ENCODE measurements around the gene RAP2B.
"Not testable (repeated sequence)": the region's sequence is repeated elsewhere in the genome, so short reads cannot be mapped to it uniquely, and the experiment has no call there.

The RAP2B gene

GRCh38 chr3:153161714-153162512, at the start of gene RAP2B:
RAP2B (plus strand) TSS chr3:153162226; CDS start chr3:153162694, 468 bp downstream.
- peak within 1 kb of the TSS; percentile 95 for H3K4me3 ChIP-seq (ENCODE audit: low read depth, low read length)
- no peak for TF ChIP-seq CTCF (IDR thresholded peaks at IDR 0.05; ENCODE audit: borderline replicate concordance, insufficient read depth, low read depth, low read length)

- no peak for TF ChIP-seq CTCF (IDR thresholded peaks at IDR 0.05; ENCODE audit: borderline replicate concordance, insufficient read depth, low read depth, low read length)
- H3K4me3 ChIP-seq (ENCODE audit: low read depth, low read length), result no peak overlapping the region
Measured at GRCh38 chr3:153113541-153113940, 48.5 kb upstream of the RAP2B start.

GRCh38 chr3:153114270-153114669, 47.8 kb upstream of the RAP2B start:
- H3K4me3 ChIP-seq (ENCODE audit: low read depth, low read length), result not testable (repeated sequence)

- no peak overlapping the region for H3K4me3 ChIP-seq (ENCODE audit: low read depth, low read length)
- no peak for TF ChIP-seq CTCF (IDR thresholded peaks at IDR 0.05; ENCODE audit: borderline replicate concordance, insufficient read depth, low read depth, low read length)
Measured at GRCh38 chr3:153115326-153115725, 46.7 kb upstream of the RAP2B start.

GRCh38 chr3:153127788-153128187, 34.2 kb upstream of the RAP2B start:
- H3K4me3 ChIP-seq (ENCODE audit: low read depth, low read length), result no peak overlapping the region

GRCh38 chr3:153129426-153129825, 32.6 kb upstream of the RAP2B start:
- no peak for TF ChIP-seq CTCF (IDR thresholded peaks at IDR 0.05; ENCODE audit: borderline replicate concordance, insufficient read depth, low read depth, low read length)
- H3K4me3 ChIP-seq (ENCODE audit: low read depth, low read length), result no peak overlapping the region

More at GRCh38 chr3:153127788-153128187, 34.2 kb upstream of the RAP2B start:
- no peak for TF ChIP-seq CTCF (IDR thresholded peaks at IDR 0.05; ENCODE audit: borderline replicate concordance, insufficient read depth, low read depth, low read length)

- no peak overlapping the region for H3K4me3 ChIP-seq (ENCODE audit: low read depth, low read length)
- no peak for TF ChIP-seq CTCF (IDR thresholded peaks at IDR 0.05; ENCODE audit: borderline replicate concordance, insufficient read depth, low read depth, low read length)
Measured at GRCh38 chr3:153129866-153130265, 32.2 kb upstream of the RAP2B start.

All from GM12875 (cell line).